Kidney epithelial cell (primary cell): Measurements from ENCODE around the gene RPUSD4. TPM values are rescaled to one million over a fixed set of nuclear protein-coding genes. Genes with fewer than 3 reads are reported as not detected.

Experiments used
- DNase-seq: peaks from one replicate; pipeline ENCODE4 v3.0.0-alpha.2; 2010; ENCODE audit warnings: low read depth
- H3K27me3 ChIP-seq: 2 replicates; pipeline ENCODE4 v1.6.0; 2011; ENCODE audit warnings: low read length; ENCODE audit not compliant: control insufficient read depth, insufficient read depth
- H3K36me3 ChIP-seq: 2 replicates; pipeline ENCODE4 v1.5.1; 2011; ENCODE audit warnings: low read length; ENCODE audit not compliant: control insufficient read depth, insufficient read depth
- H3K4me3 ChIP-seq: 2 replicates; pipeline ENCODE4 v1.5.1; 2011; ENCODE audit warnings: low read depth, mild to moderate bottlenecking, control low read depth, low read length
- total RNA-seq: library from RNA; depleted of rRNA; stranded (reverse); fragments of >200 nt; gene quantifications from 2 replicates; pipeline ENCODE4 v1.2.3, GENCODE V29; 2015
- TF ChIP-seq, protein P1 (sequence below): IDR thresholded peaks from 2 replicates; pipeline ENCODE4 v1.5.1; 2011; ENCODE audit warnings: mild to moderate bottlenecking, moderate library complexity, low read length, control low read depth, inconsistent platforms; ENCODE audit not compliant: insufficient read depth, poor library complexity, severe bottlenecking

The RPUSD4 gene
- total RNA-seq, 1 donor from 2014 or later, result 25.5 TPM

DNA sequence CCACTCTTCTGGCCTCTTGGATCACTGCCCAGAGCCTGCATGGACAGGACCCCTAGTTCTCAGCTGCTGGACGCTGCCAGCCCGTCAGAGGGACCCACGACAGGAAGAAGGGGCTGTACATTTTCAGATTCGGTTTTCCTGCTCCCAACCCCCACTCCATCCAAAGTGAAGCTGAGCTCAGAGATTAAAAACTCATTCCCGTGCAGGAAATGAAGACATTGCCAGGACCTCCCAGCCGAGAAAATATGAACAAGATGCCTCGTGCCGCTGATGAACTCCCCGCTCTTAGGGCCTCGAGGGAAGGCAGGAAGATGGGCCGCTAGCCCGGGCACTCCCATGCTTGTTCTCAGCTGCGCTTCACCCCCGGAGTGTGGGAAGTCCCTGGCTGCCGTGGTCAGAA, 36.1 kb downstream of the RPUSD4 start:
- H3K4me3 ChIP-seq, result no peak overlapping the region
- no peak for DNase-seq
- TF ChIP-seq, protein P1, sequence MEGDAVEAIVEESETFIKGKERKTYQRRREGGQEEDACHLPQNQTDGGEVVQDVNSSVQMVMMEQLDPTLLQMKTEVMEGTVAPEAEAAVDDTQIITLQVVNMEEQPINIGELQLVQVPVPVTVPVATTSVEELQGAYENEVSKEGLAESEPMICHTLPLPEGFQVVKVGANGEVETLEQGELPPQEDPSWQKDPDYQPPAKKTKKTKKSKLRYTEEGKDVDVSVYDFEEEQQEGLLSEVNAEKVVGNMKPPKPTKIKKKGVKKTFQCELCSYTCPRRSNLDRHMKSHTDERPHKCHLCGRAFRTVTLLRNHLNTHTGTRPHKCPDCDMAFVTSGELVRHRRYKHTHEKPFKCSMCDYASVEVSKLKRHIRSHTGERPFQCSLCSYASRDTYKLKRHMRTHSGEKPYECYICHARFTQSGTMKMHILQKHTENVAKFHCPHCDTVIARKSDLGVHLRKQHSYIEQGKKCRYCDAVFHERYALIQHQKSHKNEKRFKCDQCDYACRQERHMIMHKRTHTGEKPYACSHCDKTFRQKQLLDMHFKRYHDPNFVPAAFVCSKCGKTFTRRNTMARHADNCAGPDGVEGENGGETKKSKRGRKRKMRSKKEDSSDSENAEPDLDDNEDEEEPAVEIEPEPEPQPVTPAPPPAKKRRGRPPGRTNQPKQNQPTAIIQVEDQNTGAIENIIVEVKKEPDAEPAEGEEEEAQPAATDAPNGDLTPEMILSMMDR, result no peak
- no peaks in the 10 kb centered on the region for H3K36me3 ChIP-seq
- H3K27me3 ChIP-seq, result no peaks in the 10 kb centered on the region

DNA sequence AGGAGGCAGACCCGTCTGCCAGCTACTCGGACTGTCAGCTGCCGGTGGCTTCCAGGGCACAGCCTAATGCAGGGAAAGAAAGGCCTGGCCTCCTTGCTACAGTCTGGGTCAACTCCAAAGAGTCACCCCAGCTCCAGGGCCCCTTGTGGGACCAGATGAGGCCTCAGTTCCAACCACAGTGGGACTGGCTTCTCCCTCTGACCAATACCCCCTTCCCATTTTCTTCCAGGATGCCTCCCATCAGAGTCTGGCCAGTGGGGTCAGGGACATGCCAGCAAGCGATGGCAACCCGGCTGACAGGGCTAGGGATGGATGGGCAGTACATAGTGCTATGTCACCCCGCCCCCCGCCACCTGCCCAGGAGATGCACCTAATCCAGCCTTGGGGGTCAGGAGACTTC, 36.6 kb downstream of the RPUSD4 start:
- DNase-seq, result no peak
- H3K4me3 ChIP-seq, result no peak overlapping the region
- H3K27me3 ChIP-seq, result no peaks in the 10 kb centered on the region

GRCh38 chr11:126173257-126173656, 38.2 kb downstream of the RPUSD4 start:
- no peak for DNase-seq
- Histone ChIP-seq H3K36me3 (no peaks in the 10 kb centered on the region), H3K27me3 (no peaks in the 10 kb centered on the region), H3K4me3 (no peak overlapping the region)
- TF ChIP-seq, protein P1, result no peak

More for the DNA sequence above, 36.6 kb downstream of the RPUSD4 start:
- TF ChIP-seq, protein P1, result no peak
- no peaks in the 10 kb centered on the region for H3K36me3 ChIP-seq

DNA sequence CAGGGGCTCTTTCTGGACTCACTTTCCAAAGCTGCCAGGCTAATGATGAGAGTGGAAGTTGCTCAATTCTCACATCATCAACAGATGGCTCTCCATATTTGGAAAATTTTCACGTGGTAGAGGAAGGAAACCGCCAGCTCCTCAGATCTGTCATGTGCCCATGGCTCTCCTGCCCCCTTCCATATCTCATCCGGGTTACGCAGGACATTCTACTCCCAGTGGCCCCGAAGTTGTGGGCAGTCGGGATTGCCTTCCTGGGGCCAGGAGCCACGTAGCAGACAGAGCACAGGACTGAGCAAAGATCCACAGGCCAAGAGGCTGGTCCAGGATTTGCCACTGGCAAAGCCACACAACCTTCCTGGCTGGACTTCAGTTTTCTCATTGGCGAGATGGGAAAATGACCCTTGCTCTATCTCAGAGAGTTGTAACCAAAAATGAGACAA, 38.8 kb downstream of the RPUSD4 start:
- DNase-seq, result no peak
- Histone ChIP-seq H3K4me3 (no peak overlapping the region), H3K36me3 (no peaks in the 10 kb centered on the region), H3K27me3 (no peaks in the 10 kb centered on the region)
- TF ChIP-seq, protein P1, result no peak

- TF ChIP-seq, protein P1, result no peak
- Histone ChIP-seq H3K4me3 (no peak overlapping the region), H3K27me3 (peaks cover 3% of the 10 kb centered on the region), H3K36me3 (no peaks in the 10 kb centered on the region)
- DNase-seq, result no peak
Observed at GRCh38 chr11:126169291-126169690, 42.2 kb downstream of the RPUSD4 start.

GRCh38 chr11:126167488-126167887, 44.0 kb downstream of the RPUSD4 start:
- Histone ChIP-seq H3K27me3 (peaks cover 3% of the 10 kb centered on the region), H3K4me3 (no peak overlapping the region), H3K36me3 (no peaks in the 10 kb centered on the region)
- DNase-seq, result no peak
- TF ChIP-seq, protein P1, result no peak
